AG10803 (cell line): ENCODE data around the gene MBNL1.

Experiments
- DNase-seq: peaks from one replicate; pipeline ENCODE4 v3.0.0; 2010; ENCODE audit warnings: low read depth
- H3K4me3 ChIP-seq: 2 replicates; pipeline ENCODE4 v1.5.1; 2011; ENCODE audit warnings: mild to moderate bottlenecking, low read length, control low read depth
- CTCF ChIP-seq: conservative IDR thresholded peaks from 2 replicates; pipeline ENCODE4 v1.5.1; 2011; ENCODE audit warnings: mild to moderate bottlenecking, low read length, control low read depth, inconsistent platforms

Gene MBNL1

GRCh38 chr3:152471814-152472671 lies 203.3 kb downstream of the MBNL1 start:
- TF ChIP-seq CTCF = peak; percentile 77
- DNase-seq = peak; percentile 59
- no peak overlapping the region for H3K4me3 ChIP-seq

GRCh38 chr3:152472672-152472954 lies 203.9 kb downstream of the MBNL1 start:
- H3K4me3 ChIP-seq = no peak overlapping the region
- TF ChIP-seq CTCF = no peak
- no peak for DNase-seq

GRCh38 chr3:152474585-152474984 lies 205.9 kb downstream of the MBNL1 start:
- TF ChIP-seq CTCF = peak; percentile 80
- no peak overlapping the region for H3K4me3 ChIP-seq
- peak; percentile 88 for DNase-seq

- TF ChIP-seq CTCF = no peak
- no peak for DNase-seq
- no peak overlapping the region for H3K4me3 ChIP-seq
Measured at GRCh38 chr3:152477422-152477821, 208.7 kb downstream of the MBNL1 start.

- no peak overlapping the region for H3K4me3 ChIP-seq
- no peak for DNase-seq
- no peak for TF ChIP-seq CTCF
Measured at GRCh38 chr3:152480282-152480953, 211.7 kb downstream of the MBNL1 start.

- H3K4me3 ChIP-seq = no peak overlapping the region
Measured at GRCh38 chr3:152486364-152486763, 217.6 kb downstream of the MBNL1 start.

More at GRCh38 chr3:152486364-152486763, 217.6 kb downstream of the MBNL1 start:
- no peak for TF ChIP-seq CTCF
- no peak for DNase-seq
